GM12801 (cell line): ENCODE results near the gene MEGF11.

Source experiments
- CTCF ChIP-seq: IDR thresholded peaks from one replicate; pipeline ENCODE4 v1.5.1; 2011; ENCODE audit warnings: control low read depth; ENCODE audit not compliant: insufficient read length; ENCODE audit errors: extremely low read depth

The MEGF11 gene

GRCh38 chr15:66198757-66199156 is 54.8 kb downstream of the MEGF11 start:
- no peak for TF ChIP-seq CTCF

- no peak for TF ChIP-seq CTCF
Observed at GRCh38 chr15:66196602-66197001, 56.9 kb downstream of the MEGF11 start.

GRCh38 chr15:66195621-66196230 is 57.8 kb downstream of the MEGF11 start:
- no peak for TF ChIP-seq CTCF

- TF ChIP-seq CTCF: no peak
Observed at GRCh38 chr15:66193066-66193465, 60.5 kb downstream of the MEGF11 start.

GRCh38 chr15:66190746-66191145 is 62.8 kb downstream of the MEGF11 start:
- TF ChIP-seq CTCF: no peak

- no peak for TF ChIP-seq CTCF
Observed at GRCh38 chr15:66189291-66189690, 64.3 kb downstream of the MEGF11 start.

- TF ChIP-seq CTCF: no peak
Observed at GRCh38 chr15:66188464-66188863, 65.1 kb downstream of the MEGF11 start.
